Rectal smooth muscle tissue (tissue), 1 donor: Measurements from ENCODE around the gene ATOX1.
"Not testable (repeated sequence)": the region's sequence is repeated elsewhere in the genome, so short reads cannot be mapped to it uniquely, and the experiment has no call there.

Experiments
- H3K27ac ChIP-seq: one replicate; pipeline ENCODE4 v1.7.0; 2013; ENCODE audit warnings: low read depth, low read length, inconsistent platforms
- H3K27me3 ChIP-seq: one replicate; pipeline ENCODE4 v1.7.0; 2013; ENCODE audit warnings: low read length; ENCODE audit not compliant: control insufficient read depth, insufficient read depth
- H3K36me3 ChIP-seq: one replicate; pipeline ENCODE4 v1.7.0; 2013; ENCODE audit warnings: low read length; ENCODE audit not compliant: control insufficient read depth, insufficient read depth
- H3K4me1 ChIP-seq: one replicate; pipeline ENCODE4 v1.7.0; 2013; ENCODE audit warnings: low read length; ENCODE audit not compliant: control insufficient read depth, insufficient read depth
- H3K4me3 ChIP-seq: one replicate; pipeline ENCODE4 v1.7.0; 2013; ENCODE audit warnings: low read length
- H3K9ac ChIP-seq: one replicate; pipeline ENCODE4 v1.7.0; 2013; ENCODE audit warnings: low read length

ATOX1 gene

GRCh38 chr5:151699071-151699901 is 59.1 kb downstream of the ATOX1 start:
- Histone ChIP-seq H3K27me3 (no peaks in the 10 kb centered on the region), H3K4me1 (peaks cover 10% of the 10 kb centered on the region), H3K4me3 (no peak overlapping the region), H3K27ac (peak overlapping the region; percentile 62), H3K9ac (no peak overlapping the region), H3K36me3 (no peaks in the 10 kb centered on the region)

DNA sequence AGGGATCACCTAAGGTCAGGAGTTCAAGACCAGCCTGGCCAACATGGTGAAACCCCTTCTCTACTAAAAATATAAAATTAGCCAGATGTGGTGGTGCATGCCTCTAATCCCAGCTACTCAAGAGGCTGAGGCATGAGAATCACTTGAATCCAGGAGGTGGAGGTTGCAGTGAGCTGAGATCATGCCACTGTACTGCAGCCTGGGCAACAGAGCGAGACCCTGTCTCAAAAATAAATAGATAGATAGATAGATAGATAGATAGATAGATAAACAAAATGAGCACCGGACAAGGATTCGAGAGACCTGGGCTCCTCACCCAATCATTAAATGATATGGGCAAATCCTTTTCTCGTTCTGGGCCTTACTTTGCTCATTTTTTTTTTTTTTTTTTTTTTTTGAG is 60.4 kb downstream of the ATOX1 start:
- H3K9ac ChIP-seq, result not testable (repeated sequence)

DNA sequence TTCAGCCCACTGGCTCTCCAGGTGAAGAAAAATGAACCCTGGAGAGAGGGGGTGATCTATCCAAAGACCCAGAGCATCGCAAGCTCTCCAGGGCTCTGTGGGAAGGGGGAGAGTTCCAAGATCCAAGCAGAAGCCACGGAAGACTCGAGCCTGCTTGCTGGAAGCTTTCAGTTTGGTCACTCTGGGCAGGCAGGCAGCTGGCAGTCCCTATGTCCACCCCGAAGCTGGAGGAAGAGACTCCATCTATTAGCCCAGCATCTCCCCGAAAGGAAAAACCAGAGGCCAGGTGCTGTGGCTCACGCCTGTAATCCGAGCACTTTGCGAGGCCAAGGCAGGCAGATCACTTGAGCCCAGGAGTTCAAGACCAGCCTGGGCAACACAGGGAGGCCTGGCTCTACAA is 61.0 kb downstream of the ATOX1 start:
- Histone ChIP-seq H3K27me3 (no peaks in the 10 kb centered on the region), H3K4me1 (peaks cover 10% of the 10 kb centered on the region), H3K9ac (no peak overlapping the region), H3K27ac (peak overlapping the region; percentile 64), H3K4me3 (peak overlapping the region; percentile 11), H3K36me3 (no peaks in the 10 kb centered on the region)

More for the DNA sequence above, 60.4 kb downstream of the ATOX1 start:
- H3K4me3 ChIP-seq, H3K36me3 ChIP-seq, H3K27me3 ChIP-seq, H3K27ac ChIP-seq: not testable (repeated sequence)
- peaks cover 10% of the 10 kb centered on the region for H3K4me1 ChIP-seq

DNA sequence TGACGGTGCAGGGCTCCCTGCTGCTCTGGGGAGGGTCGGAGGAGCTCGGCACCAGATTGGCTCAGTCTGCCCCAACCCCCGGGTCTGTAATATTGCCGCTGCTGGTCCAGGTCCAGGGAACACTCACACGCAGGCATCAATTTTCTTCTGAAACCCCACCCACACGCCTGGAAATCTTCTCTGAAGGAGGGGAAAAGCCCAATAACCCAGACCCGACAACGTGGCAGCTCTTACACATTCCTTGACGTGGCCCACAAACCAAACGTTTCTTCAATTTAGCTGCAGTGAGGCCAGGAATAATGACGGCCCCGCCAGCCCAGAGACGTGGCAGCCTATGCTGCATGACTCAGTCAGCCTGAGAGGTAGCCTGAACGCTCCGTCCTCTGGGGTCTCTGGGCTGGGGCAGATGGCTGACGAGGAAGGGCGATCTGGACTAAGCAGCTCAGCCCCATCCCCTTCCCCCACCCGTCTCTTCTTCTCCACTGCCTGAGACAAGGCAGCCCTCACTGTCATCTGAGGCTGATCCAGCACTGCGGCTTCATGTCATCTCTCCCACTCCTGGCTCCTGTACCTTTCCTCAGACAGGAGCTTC is 61.9 kb downstream of the ATOX1 start:
- Histone ChIP-seq H3K27ac (peak overlapping the region; percentile 89), H3K27me3 (no peaks in the 10 kb centered on the region), H3K36me3 (no peaks in the 10 kb centered on the region), H3K9ac (no peak overlapping the region), H3K4me3 (peak overlapping the region; percentile 27), H3K4me1 (peaks cover 10% of the 10 kb centered on the region)

DNA sequence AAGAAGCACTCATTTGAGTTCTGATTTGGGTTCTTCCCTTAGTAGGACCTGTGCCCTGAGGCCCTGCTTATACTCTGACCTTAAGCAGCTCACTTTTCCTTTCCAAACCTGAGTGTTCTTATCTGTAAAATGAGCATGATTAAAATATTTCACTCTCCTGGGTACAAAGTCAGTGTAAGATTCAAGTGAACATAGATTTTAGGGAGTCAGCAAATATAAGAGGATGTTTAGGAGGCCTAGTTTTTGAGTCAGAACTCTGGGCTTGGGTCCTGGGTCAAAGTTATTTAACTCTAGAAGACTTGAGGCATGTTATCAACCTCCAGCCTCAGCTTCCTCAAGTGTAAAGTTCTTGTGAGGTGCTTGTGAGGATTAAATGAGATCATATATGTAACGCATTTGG is 63.0 kb downstream of the ATOX1 start:
- H3K9ac ChIP-seq, result no peak overlapping the region
- no peak overlapping the region for H3K4me3 ChIP-seq
- no peaks in the 10 kb centered on the region for H3K27me3 ChIP-seq
- no peak overlapping the region for H3K27ac ChIP-seq
- H3K36me3 ChIP-seq, result no peaks in the 10 kb centered on the region
- H3K4me1 ChIP-seq, result peaks cover 10% of the 10 kb centered on the region

- Histone ChIP-seq H3K4me3 (no peak overlapping the region), H3K36me3 (no peaks in the 10 kb centered on the region), H3K4me1 (peaks cover 8% of the 10 kb centered on the region), H3K27ac (no peak overlapping the region), H3K27me3 (no peaks in the 10 kb centered on the region), H3K9ac (no peak overlapping the region)
Observed at GRCh38 chr5:151694035-151694485, 64.4 kb downstream of the ATOX1 start.
